GM21717 (cell line): ENCODE results near the gene BYSL.
A peak's percentile ranks its signal among the peaks of the same experiment; 100 is the strongest.

Source experiments
- ATAC-seq: cut with Tn5 transposase; IDR thresholded peaks from one replicate; pipeline ENCODE4 v1.9.1; 2021; ENCODE audit warnings: mild to moderate bottlenecking, moderate library complexity; ENCODE audit not compliant: unreplicated experiment

BYSL gene, protein sequence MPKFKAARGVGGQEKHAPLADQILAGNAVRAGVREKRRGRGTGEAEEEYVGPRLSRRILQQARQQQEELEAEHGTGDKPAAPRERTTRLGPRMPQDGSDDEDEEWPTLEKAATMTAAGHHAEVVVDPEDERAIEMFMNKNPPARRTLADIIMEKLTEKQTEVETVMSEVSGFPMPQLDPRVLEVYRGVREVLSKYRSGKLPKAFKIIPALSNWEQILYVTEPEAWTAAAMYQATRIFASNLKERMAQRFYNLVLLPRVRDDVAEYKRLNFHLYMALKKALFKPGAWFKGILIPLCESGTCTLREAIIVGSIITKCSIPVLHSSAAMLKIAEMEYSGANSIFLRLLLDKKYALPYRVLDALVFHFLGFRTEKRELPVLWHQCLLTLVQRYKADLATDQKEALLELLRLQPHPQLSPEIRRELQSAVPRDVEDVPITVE

DNA sequence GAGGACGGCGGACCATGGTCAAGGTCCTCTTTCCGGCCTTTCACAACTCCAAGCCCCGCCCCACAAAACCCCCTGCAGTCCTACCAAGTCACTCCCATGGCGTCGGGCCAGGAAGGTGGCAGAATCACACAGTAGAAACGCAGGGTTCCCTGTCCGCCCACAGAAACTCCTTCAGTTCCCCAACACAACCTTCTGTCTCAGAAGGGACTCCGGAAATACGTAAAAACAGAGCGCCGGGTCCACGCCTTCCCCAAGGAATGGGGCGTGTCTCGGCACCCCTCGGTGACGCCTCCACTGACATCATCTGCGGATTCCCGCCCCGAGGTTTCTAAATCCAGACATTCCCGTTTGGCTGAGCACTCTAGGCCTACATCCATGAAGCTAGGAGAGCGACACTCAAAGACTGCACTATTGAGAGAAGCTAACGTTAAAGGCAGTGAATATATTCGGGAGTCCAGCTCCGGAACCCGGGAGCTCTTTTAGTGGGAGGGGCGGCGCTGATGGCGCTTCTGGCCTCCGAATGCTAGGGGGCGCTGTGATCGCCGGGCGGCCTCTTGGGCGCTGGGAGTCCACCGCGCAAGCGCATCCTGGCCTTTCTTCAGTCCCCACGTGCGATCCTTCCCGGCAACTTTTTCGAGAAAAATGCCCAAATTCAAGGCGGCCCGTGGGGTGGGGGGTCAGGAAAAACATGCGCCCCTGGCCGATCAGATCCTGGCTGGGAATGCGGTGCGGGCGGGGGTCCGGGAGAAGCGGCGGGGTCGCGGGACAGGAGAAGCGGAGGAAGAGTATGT, at the start of gene BYSL, which contains the start of gene MED20:
TSS of gene BYSL (plus strand) at position 579 of the 791 bp plus-strand sequence. CDS start at position 643, 64 bp downstream.
TSS of gene MED20 (minus strand) at position 219 of the 791 bp plus-strand sequence. CDS start at position 98, 121 bp downstream.
- ATAC-seq: peak; percentile 90

DNA sequence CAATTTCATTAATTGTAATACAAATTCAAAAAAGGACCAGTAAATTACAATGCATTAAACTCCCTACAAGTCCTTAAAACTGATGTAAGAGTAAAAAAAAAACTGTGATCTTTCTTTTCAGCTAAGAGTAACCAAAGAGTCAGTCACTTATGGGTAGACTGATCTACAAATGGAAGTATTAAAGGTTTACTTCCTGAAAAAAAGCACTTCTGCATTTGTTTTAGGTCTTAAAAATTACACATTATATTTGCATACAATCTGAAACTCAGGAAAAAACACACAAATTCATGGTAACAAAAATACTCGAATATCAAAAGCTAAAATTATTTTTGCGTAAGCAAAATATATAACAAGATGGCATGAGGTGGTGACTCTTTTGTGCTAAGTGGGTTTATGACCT, 49.6 kb upstream of the BYSL start:
- no peak for ATAC-seq

DNA sequence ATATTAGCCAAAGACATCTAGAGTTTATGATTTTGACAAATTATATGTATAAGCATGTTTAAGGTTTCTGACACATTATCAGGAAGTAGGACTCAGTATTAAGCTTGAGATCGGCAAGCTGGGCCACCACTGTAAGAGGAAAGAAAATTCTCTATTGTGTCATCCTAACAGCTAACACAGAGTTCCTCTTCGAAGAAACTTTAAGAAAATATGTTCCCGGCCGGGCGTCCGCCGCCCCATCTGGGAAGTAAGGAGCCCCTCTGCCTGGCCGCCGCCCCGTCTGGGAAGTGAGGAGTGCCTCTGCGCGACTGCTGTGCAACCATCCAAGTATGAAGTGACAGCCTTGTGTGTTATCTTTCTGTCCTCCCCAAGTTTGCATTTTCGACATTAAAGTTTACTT, 49.2 kb upstream of the BYSL start:
- ATAC-seq: no peak

DNA sequence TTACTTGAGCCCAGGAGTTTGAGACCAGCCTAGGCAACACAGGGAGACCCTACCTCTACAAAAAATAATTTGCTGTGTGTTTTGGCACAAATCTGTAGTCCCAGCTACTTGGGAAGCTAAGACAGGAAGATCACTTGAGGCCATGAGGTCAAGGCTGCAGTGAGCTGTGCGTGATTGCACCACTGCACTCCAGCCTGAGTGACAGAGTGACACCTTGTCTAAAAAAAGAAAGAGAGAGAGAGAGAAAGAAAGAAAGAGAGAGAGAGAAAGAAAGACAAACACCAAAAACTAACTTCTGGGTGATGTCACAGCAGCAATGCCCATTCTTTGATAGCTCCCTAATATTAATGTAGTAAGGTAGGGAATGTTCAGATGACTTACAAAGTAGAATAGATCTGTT, 46.6 kb upstream of the BYSL start:
- ATAC-seq: no peak

DNA sequence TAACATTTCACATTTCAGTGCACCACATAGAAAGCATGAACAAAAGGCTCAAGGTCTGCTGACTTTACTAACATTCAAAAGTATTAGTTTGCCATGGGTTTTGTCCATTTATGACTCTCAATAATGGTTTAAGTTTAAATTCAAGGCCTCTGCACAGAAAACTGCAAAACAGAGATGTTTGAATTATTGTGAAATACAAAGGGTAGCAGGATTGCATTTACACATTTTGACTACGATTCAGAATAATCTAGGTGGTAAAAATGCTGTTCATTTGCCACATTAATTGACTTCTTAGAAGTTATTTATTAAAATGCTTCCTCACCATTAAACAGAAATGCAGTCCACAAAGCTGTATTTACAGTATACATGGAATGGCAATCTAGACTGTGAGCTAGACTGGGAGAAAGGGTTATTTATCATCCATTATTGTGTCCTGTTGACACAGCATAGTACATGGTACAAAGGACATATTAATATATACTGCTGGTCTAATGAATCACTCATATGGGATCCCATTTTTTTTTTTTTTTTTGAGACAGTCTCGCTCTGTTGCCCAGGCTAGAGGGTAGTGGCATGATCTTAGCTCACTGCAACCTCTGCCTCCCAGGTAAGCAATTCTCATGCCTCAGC, 44.1 kb upstream of the BYSL start:
- ATAC-seq: no peak

DNA sequence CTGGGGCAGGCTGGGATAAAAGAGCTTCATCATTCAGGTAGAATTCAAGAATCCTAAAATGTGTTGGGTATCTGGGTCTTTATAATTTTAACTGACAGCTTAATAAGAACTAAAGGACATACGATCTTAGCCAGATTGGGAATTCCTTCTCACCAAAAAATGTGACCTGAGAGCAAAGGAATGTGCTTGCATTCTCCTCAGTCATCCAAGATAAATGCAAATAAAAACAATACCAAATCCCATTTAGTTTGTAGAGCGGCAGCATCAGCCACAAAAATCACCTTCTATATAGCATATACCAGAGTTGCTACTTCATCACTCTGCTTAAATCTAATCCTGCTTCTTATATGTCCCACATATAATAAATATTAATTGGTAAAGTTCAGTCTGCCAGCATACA, 43.1 kb upstream of the BYSL start:
- ATAC-seq: no peak

DNA sequence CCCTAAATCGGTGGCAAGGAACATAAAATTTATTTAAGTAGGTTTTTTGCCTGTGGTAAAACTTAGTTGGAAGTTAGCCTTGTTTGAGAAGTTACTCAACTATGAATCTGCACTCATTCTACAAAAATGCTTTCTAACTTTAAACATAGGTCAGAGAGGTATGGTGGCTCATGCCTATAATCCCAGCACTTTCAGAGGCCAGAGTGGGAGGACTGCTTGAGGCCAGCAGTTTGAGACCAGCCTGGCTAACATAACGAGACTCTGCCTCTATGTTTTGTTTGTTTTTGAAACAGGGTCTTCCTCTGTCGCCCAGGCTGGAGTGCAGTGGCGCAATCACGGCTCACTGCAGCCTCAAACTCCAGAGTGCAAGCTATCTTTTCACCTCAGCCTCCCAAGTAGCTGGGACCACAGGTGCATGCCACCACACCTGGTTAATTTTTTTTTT, 42.3 kb upstream of the BYSL start:
- no peak for ATAC-seq

DNA sequence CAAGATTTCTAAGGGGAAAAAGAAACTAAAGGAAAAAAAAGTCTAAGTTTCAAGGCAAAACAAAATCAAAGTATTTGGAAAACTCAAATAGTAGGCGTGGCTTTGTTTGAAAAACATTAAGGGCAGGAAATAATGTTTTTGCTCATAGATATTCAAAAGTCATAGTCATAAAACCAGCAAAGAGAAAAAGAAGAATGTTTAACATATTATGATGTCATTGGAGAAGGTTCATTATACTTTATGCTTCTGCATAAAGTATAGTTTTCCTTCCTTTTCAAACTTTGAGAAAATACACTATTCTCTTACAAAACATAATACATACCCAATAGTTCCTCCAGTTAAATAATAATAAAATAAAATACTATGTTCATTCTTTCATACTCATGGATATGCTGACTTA, 39.8 kb upstream of the BYSL start:
- no peak for ATAC-seq

DNA sequence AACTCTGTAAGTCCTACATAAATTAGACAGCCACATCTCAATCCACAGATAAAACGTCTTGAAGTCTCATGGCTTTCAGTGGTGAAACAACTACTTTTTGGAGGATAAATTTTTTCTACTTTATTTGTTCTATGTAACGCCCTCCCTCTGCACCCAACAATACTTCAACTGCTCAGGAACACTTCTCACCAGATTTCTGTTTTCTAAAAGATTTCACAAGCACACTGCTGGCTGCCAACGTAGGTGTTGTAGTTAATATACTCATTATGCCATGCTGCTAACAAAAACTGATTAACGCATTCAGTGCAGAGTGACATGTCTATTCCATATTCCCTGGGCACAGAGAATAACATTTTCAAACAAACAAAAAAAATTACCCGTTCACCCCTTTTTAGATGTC, 36.3 kb upstream of the BYSL start:
- ATAC-seq: no peak

DNA sequence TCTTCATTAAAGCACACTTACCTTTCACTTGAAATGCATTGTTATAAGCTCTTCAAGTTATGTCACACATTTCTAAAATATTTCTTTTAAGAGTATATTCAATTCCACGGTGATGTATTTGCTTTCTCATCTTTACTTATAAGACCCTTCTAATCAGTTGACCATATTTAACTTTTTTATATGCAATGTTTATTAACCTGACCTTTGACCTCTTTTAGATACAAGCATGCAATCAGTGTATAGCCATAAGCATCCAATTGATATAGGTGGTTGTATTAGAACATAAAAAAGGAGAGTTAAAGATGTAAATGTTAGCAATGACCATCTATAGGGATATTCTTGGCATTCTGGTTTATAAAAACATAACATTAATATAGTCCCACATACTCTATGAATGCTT, 35.4 kb upstream of the BYSL start:
- ATAC-seq: no peak

DNA sequence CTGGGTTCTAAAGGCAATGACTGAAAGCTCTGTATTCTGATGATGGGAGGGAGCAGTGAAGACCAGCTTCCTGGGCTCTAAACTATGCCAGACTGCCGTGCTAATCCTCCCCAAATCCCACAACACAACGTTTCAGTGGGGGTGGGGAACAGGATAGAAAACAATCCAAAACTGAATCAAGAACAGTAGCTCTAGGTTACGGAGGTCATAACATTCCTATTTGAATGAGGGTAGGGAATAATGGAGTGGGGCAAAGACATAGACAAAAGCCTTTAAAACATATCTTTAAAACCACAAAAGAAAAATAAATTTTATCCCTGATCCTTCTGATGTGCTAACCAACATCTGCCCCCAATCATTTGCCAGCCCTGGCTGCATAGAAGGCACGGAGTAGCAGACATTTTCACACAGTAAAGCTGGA, 34.0 kb upstream of the BYSL start:
- no peak for ATAC-seq

DNA sequence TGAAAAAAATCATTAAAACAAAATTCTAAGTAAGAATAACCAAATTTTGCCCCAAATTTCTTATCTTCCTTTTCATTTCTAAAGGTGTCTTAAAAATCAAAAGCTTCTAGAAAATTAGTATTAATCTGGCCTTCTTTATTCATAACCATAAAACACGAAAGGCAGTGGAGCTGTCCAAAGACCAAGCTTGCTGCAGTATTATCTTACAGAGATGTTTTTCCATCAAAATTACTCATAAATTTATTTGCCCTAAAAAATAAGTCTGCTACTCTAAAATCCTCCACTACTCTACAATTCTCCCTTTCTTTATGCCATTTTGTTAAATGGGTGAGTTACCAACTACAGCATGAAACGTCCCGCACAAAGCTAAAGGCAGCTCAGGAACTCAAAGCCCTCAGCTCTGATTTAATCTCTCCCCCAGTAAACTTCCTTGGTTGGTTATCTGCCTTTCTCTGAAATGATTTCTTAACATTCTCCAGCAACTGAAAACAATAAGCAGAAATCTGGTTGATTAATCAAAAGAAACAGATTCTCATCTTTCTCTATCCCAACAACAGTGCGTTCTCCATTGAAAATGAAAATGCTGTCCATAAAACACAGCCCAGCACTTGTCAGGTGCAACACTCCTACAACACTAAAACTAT, 28.3 kb upstream of the BYSL start:
- ATAC-seq: no peak

DNA sequence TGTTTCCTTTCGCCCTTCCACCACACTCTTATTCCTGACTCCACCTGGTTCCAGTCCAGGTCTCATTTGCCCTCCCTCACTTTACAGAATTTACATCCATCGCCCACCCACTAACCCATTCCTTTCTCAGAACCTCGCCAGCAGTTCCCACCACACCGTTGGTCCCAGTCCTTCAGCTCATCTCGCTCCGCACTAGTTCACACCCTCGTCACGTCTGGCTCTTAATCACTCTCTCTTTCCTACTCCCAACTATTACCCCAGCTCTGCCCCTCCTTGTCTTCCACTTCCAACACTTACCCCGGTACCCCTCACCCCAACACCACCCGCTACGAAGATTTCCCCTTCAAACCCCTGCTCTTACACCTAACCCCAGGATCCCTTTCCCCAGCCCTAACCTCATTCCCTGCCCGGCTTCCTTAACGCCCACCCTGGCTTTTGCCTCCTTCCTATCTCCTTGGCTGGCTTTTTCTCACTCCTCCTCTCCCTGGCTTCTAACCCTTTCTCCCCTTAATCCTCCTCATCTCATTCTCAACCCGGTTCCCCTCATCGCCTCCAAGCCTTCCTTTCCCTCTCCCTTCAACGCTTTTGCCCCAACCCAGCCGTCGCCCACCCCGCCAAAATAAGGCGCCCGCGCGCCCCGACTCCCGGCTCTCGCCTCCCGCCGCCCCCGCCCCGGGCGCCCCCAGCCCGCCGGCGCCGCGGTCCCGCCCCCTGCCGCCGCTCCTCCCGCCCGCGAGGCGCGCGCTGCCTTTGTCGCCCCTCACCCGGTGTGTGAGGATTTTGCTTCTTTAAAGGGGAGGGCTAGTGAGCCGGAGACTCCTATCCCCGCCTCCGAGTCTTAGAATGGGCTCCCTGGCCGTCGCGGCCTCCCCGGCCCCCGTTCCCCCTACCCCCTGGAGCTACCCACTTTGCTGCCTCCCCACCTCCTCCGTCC, 26.7 kb upstream of the BYSL start:
- ATAC-seq: peak; percentile 21

DNA sequence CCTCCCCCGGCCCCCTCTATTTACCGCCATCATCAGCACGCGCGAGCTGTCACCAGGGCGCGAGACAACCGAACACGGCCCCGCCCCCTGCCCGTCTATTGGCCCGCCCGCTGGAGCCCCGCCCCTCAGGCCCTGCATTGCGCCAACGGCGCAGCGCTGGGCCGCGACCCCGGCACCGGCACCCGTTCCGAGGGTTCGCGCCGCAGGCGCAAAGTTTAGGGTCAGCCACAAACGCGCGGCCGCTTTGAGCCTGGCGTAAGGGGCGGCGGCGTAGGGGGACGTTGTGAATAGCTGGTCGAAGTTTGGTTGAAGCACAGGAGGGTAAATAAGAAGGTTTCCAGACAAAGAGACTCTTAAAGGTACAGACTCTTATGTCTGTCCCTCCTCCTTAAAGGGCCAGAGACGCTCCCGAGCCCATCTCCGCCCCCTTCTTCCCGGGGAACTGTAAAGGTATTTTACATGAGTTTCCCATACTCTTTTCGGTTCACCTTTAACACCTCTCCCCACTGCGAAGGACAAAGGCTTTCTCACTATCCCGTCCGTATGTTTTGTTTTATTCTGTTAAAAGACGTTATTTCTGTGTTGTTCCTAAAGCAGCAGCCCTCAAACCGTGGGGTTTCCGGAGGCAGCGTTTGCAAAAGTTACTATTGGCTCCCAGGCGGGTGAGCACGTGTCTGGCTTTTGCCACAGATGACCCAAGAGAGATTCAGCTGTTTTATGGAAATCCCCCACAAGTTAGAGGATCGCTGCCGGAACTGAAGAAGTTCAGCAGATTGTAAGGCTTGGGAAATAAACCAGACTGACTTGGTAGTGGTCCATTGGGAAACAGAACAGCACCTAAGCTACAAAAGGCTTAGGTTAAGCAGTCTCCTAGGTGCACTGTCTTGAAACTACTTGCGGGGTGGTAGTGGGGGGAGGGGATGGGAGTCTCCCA, 25.7 kb upstream of the BYSL start, which contains the start of gene USP49:
TSS of gene USP49 (minus strand) at position 76 of the 934 bp plus-strand sequence. CDS start 88,392 bp downstream, outside the sequence.
- ATAC-seq: peak; percentile 76

DNA sequence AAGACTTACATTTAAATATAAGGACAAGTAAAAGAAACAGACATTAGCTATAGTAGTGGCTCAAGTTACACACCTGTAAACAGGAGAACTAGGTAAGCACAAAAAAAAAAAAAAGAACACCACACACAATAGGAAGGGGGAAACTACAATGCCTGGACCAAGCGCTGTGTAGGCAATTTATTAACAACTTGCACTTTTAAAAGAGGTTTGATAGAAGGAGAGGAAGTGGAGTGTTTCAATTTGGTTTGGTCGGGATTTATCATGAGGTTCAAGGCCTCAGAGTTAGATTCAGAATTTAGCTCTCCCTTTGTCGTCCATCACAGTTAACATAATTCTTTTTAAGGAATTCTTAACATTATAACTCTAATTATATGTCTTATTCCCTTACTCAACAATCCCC, 25.0 kb upstream of the BYSL start:
- no peak for ATAC-seq

DNA sequence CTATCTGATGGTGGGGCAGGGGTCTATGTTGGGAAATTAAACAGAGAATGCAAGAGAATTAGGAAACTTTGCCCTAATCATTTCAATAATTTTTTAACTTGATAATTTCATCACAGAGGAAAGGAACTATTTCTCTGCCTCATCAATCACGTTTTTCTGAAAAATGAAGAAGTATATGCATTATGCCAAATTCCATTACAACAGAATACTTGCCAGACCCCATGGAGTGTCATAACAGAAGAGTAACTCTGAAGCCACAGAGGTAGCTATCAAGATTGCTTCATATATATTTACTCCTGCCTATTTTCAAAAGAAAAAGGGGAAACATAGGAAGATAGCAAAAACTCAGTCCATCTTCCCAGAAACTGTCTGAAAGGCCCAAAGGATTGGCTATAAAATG, 20.4 kb upstream of the BYSL start:
- no peak for ATAC-seq

DNA sequence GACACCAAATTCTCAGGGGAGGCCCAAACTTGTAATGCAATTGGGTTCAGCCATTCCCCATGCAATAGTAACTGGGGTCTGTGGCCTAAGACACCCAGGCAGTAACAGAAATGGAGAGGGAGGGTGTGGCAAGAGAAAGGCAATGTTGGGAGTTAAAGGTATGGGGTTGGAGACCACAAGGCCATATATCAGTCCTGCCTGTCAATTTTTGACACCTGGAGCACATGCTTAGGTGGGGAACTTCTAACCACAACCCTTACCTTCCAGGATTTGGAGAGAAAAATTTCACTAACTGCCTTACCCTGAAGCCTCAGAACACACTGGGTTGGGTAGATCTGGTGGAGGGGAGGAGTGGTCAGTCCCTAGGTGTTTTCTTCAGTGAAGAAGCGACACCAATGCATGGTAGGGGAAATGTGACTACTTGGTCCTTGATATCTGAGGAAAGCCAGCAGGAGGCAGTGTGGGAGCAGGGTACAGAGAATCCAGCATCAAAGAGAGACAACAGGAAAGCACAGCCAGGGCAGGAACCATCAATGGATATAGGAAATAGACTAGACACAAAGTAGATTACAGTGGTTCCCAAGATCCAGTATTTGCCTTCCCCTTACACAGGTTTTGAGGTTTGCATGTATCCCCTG, 19.3 kb upstream of the BYSL start:
- ATAC-seq: no peak

DNA sequence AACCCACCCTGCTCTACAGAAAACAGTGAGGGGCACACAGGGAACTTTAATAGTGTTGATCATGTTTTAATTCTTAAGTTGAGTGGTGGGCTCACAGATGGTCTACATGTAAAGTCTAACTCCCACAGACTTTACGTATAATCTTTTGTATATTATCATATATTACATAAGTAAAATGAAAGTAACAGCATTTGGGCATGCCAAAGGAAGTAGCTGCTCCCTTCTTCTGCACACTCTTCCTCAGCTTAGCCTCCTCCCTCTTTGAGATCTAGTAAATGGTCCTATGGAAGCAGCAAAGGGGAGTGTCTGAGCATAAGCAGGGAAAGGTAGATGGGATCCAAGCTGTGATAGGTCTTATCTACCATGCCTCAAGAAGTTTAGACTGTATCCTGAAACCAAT, 11.6 kb upstream of the BYSL start:
- ATAC-seq: no peak
